ENCODE results near the gene P2RX4.
A peak's percentile ranks its signal among the peaks of the same experiment; 100 is the strongest.

P2RX4 gene

GRCh38 chr12:121237415-121237814 is 27.5 kb downstream of the P2RX4 start:
- H3K4me3 ChIP-seq (replicated peaks in 1 of 2; ENCODE audit: low read depth in 2 of 2, low read length in 2 of 2) = no peak overlapping the region
- no peak for TF ChIP-seq CTCF (IDR thresholded peaks at IDR 0.05; ENCODE audit: low read depth, low read length)
- DNase-seq (ENCODE audit: low read depth in 2 of 2) = no peak

- no peak overlapping the region for H3K4me3 ChIP-seq (replicated peaks in 1 of 2; ENCODE audit: low read depth in 2 of 2, low read length in 2 of 2)
- TF ChIP-seq CTCF (IDR thresholded peaks at IDR 0.05; ENCODE audit: low read depth, low read length) = no peak
- no peak for DNase-seq (ENCODE audit: low read depth in 2 of 2)
Measured at GRCh38 chr12:121238086-121238485, 28.2 kb downstream of the P2RX4 start.

GRCh38 chr12:121238604-121239350 is 28.8 kb downstream of the P2RX4 start:
- TF ChIP-seq CTCF (IDR thresholded peaks at IDR 0.05; ENCODE audit: low read depth, low read length) = no peak
- H3K4me3 ChIP-seq (replicated peaks in 1 of 2; ENCODE audit: low read depth in 2 of 2, low read length in 2 of 2) = no peak overlapping the region

GRCh38 chr12:121239351-121240061 is 29.6 kb downstream of the P2RX4 start:
- no peak for DNase-seq (ENCODE audit: low read depth in 2 of 2)
- no peak overlapping the region for H3K4me3 ChIP-seq (replicated peaks in 1 of 2; ENCODE audit: low read depth in 2 of 2, low read length in 2 of 2)

More at GRCh38 chr12:121238604-121239350, 28.8 kb downstream of the P2RX4 start:
- no peak for DNase-seq (ENCODE audit: low read depth in 2 of 2)

GRCh38 chr12:121240062-121240420 is 30.1 kb downstream of the P2RX4 start:
- no peak for DNase-seq (ENCODE audit: low read depth in 2 of 2)
- no peak overlapping the region for H3K4me3 ChIP-seq (replicated peaks in 1 of 2; ENCODE audit: low read depth in 2 of 2, low read length in 2 of 2)
- TF ChIP-seq CTCF (IDR thresholded peaks at IDR 0.05; ENCODE audit: low read depth, low read length) = no peak

More at GRCh38 chr12:121239351-121240061, 29.6 kb downstream of the P2RX4 start:
- TF ChIP-seq CTCF (IDR thresholded peaks at IDR 0.05; ENCODE audit: low read depth, low read length) = no peak

- peak in 1 of 2 donors; percentile 74 for DNase-seq (ENCODE audit: low read depth in 2 of 2)
- no peak for TF ChIP-seq CTCF (IDR thresholded peaks at IDR 0.05; ENCODE audit: low read depth, low read length)
- H3K4me3 ChIP-seq (replicated peaks in 1 of 2; ENCODE audit: low read depth in 2 of 2, low read length in 2 of 2) = no peak overlapping the region
Measured at GRCh38 chr12:121240484-121241101, 30.7 kb downstream of the P2RX4 start.
